Measurements from ENCODE around the gene MLN. TPM values are rescaled to one million over a fixed set of nuclear protein-coding genes. Genes with fewer than 3 reads are reported as not detected.

MLN gene
- total and polyA plus RNA-seq, 2 donors (not counting 3 experiments of a cell fraction or from before 2014, with no cell fraction given), result not detected

- ChIA-PET CTCF (interaction anchor here (1.2 kb wide), 1 partner anchor 12 kb away, joined by 3 read pairs; no protein-coding TSS in a partner anchor), POLR2A (no interaction called here)
- BruUV-seq (replicated peaks), result no TSS peak
Observed at GRCh38 chr6:33834401-33835392, 30.9 kb upstream of the MLN start.

More at GRCh38 chr6:33834401-33835392, 30.9 kb upstream of the MLN start:
- no peak overlapping the region for H3K4me3 ChIP-seq (replicated peaks in 1 of 3; ENCODE audit: insufficient read depth in 1 of 3, low read depth in 1 of 3, low read length in 3 of 3)
- peaks cover 7% of the 10 kb centered on the region for H3K4me1 ChIP-seq (ENCODE audit: control insufficient read depth, extremely low read depth, insufficient read depth, low read length)
- no peaks in the 10 kb centered on the region for H3K79me2 ChIP-seq (ENCODE audit: control insufficient read depth, insufficient read depth, low read length)
- dilution Hi-C loops (cut with MboI; ENCODE audit: extremely low pct_ligation_motif_present, low sequenced_read_pairs) (no loop called here), intact Hi-C loops (cut with micrococcal nuclease) (no loop called here)
- no peaks in the 10 kb centered on the region for H3K36me3 ChIP-seq (ENCODE audit: control insufficient read depth in 2 of 2, extremely low read depth in 1 of 2, insufficient read depth in 2 of 2, low read length in 2 of 2)
- H3K9ac ChIP-seq (replicated peaks; ENCODE audit: extremely low read depth, insufficient read depth, low read length), result no peak overlapping the region
- no peaks in the 10 kb centered on the region for H4K20me1 ChIP-seq (replicated peaks; ENCODE audit: control insufficient read depth, extremely low read depth, insufficient read depth, low read length)
- TF ChIP-seq FOS (IDR thresholded peaks at IDR 0.05; ENCODE audit: borderline replicate concordance, insufficient read depth, low read length), result no peak
- TF ChIP-seq GATA2 (IDR thresholded peaks at IDR 0.05; ENCODE audit: insufficient read depth, insufficient read length, low read depth, low read length), result no peak
- no peak for TF ChIP-seq MAX (IDR thresholded peaks at IDR 0.05; ENCODE audit: insufficient read depth, insufficient read length)
- TF ChIP-seq CTCF (IDR thresholded peaks at IDR 0.05; ENCODE audit: extremely low read depth in 1 of 2, insufficient read depth in 1 of 2, low read depth in 1 of 2, low read length in 2 of 2), result no peak
- TF ChIP-seq JUN (IDR thresholded peaks at IDR 0.05; ENCODE audit: borderline replicate concordance, insufficient read depth, insufficient read length, low read depth), result no peak
- no peak for TF ChIP-seq EZH2 (IDR thresholded peaks at IDR 0.05; ENCODE audit: borderline replicate concordance, low read depth, low read length, severe bottlenecking)
- TF ChIP-seq POLR2A (IDR thresholded peaks at IDR 0.05; ENCODE audit: low read depth, low read length), result no peak
- TF ChIP-seq MYC (IDR thresholded peaks at IDR 0.05; ENCODE audit: low read depth, low read length), result no peak
- no peak for TF ChIP-seq POLR2AphosphoS5 (IDR thresholded peaks at IDR 0.05; ENCODE audit: insufficient read depth, low read depth, low read length)
- H3K9me3 ChIP-seq (replicated peaks; ENCODE audit: control insufficient read depth, insufficient read depth, low read length), result no peaks in the 10 kb centered on the region
- H3K27me3 ChIP-seq (ENCODE audit: control insufficient read depth in 2 of 2, insufficient read depth in 2 of 2, low read length in 2 of 2), result peaks cover 4 to 9% of the 10 kb centered on the region in 2 experiments
- H2AFZ ChIP-seq (ENCODE audit: low read depth, low read length), result no peak overlapping the region
- no peak for DNase-seq (ENCODE audit: low read depth, low spot score)
- H3K27ac ChIP-seq (ENCODE audit: insufficient read depth, low read depth, low read length), result no peak overlapping the region
- H3K9me1 ChIP-seq (replicated peaks; ENCODE audit: control insufficient read depth, extremely low read depth, insufficient read depth, low read length), result no peaks in the 10 kb centered on the region
- FAIRE-seq, result no peak
- no peak overlapping the region for H3K4me2 ChIP-seq (ENCODE audit: insufficient read depth, low read length)
